ENCODE measurements around the gene BATF2.

- TF ChIP-seq CTCF (IDR thresholded peaks at IDR 0.05) (peak; percentile 59 to 88), POLR2AphosphoS5 (IDR thresholded peaks at IDR 0.05) (no peak)
Observed at GRCh38 chr11:65013888-65014725, 17.3 kb upstream of the BATF2 start, which contains the start of gene ARL2.
